IMR-90 (cell line): Measurements from ENCODE around the gene NDUFAF2. TPM values are rescaled to one million over a fixed set of nuclear protein-coding genes. Genes with fewer than 3 reads are reported as not detected.

Source experiments
- ATAC-seq: fragments of 200-7000 bp; cut with Tn5 transposase; 2 replicates; pipeline ENCODE4 v1.9.1; 2020; ENCODE audit warnings: low read depth, mild to moderate bottlenecking, moderate library complexity
- BruUV-seq: library from RNA; stranded (reverse); fragments of 400-500 nt; replicated peaks from 2 replicates; lab custom pipeline; 2021; lab: Mats Ljungman, UMichigan
- CTCF ChIA-PET: fragments of 300-600 bp; formaldehyde crosslinking; extraction: SDS; loops from one replicate; lab custom pipeline; 2021; ENCODE audit warnings: antibody characterized with exemption; lab: Yijun Ruan, JAX
- POLR2A ChIA-PET: fragments of 300-600 bp; sonication (Branson Sonifier 250); formaldehyde crosslinking; loops from one replicate; lab custom pipeline; 2022; ENCODE audit warnings: antibody characterized with exemption; ENCODE audit not compliant: unreplicated experiment; lab: Charles Lee
- DNase-seq: peaks from one replicate; pipeline ENCODE4 v3.0.0; 2013
- H2AFZ ChIP-seq: replicated peaks from 2 replicates; pipeline ENCODE3; 2013; ENCODE audit warnings: low read length, mild to moderate bottlenecking; ENCODE audit not compliant: poor library complexity
- H2AK5ac ChIP-seq: 2 replicates; pipeline ENCODE4 v1.6.1; 2013; ENCODE audit warnings: low read depth, low read length, inconsistent platforms
- H2AK9ac ChIP-seq: replicated peaks from 2 replicates; pipeline ENCODE3; 2013; ENCODE audit warnings: mild to moderate bottlenecking, low read depth, low read length, moderate library complexity; ENCODE audit not compliant: poor library complexity
- H2BK120ac ChIP-seq: 2 replicates; pipeline ENCODE4 v1.6.1; 2013; ENCODE audit warnings: low read depth, low read length, inconsistent platforms
- H2BK15ac ChIP-seq: 3 replicates; pipeline ENCODE4 v1.6.1; 2013; ENCODE audit warnings: low read depth, low read length, inconsistent platforms
- H2BK20ac ChIP-seq: 2 replicates; pipeline ENCODE4 v1.6.1; 2013; ENCODE audit warnings: low read depth, mild to moderate bottlenecking, inconsistent platforms, low read length, moderate library complexity
- H2BK5ac ChIP-seq: 2 replicates; pipeline ENCODE4 v1.6.1; 2013; ENCODE audit warnings: mild to moderate bottlenecking, low read depth, low read length, inconsistent platforms; ENCODE audit not compliant: poor library complexity, severe bottlenecking
- H3K14ac ChIP-seq: replicated peaks from 2 replicates; pipeline ENCODE4 v1.6.1; 2013; ENCODE audit warnings: low read depth, low read length, inconsistent platforms
- H3K18ac ChIP-seq: 2 replicates; pipeline ENCODE4 v1.6.1; 2013; ENCODE audit warnings: low read depth, low read length, control low read depth
- H3K23ac ChIP-seq: 2 replicates; pipeline ENCODE4 v1.6.1; 2013; ENCODE audit warnings: low read depth, low read length, inconsistent platforms
- H3K27ac ChIP-seq: 2 replicates; pipeline ENCODE4 v1.5.1; 2013; ENCODE audit warnings: mild to moderate bottlenecking, control low read depth, low read length; ENCODE audit not compliant: insufficient read depth
- H3K27me3 ChIP-seq: 2 replicates; pipeline ENCODE4 v1.6.1; 2013; ENCODE audit warnings: low read length; ENCODE audit not compliant: control insufficient read depth, insufficient read depth
- H3K36me3 ChIP-seq: 2 replicates; pipeline ENCODE4 v1.6.1; 2013; ENCODE audit warnings: low read length, mixed read lengths; ENCODE audit not compliant: control insufficient read depth, insufficient read depth
- H3K4ac ChIP-seq: 2 replicates; pipeline ENCODE4 v1.6.1; 2013; ENCODE audit warnings: low read depth, low read length, inconsistent platforms
- H3K4me1 ChIP-seq: 2 replicates; pipeline ENCODE4 v1.6.1; 2013; ENCODE audit warnings: low read length, mixed read lengths; ENCODE audit not compliant: control insufficient read depth, insufficient read depth
- H3K4me2 ChIP-seq: 2 replicates; pipeline ENCODE4 v1.6.1; 2013; ENCODE audit warnings: low read depth, mild to moderate bottlenecking, control low read depth, low read length, moderate library complexity
- H3K4me3 ChIP-seq: 2 replicates; pipeline ENCODE4 v1.5.1; 2013; ENCODE audit warnings: low read depth, mild to moderate bottlenecking, control low read depth, low read length, moderate library complexity; ENCODE audit not compliant: insufficient read depth
- H3K56ac ChIP-seq: 2 replicates; pipeline ENCODE4 v1.6.1; 2013; ENCODE audit warnings: low read length, inconsistent platforms; ENCODE audit not compliant: insufficient read depth; ENCODE audit errors: extremely low read depth
- H3K79me1 ChIP-seq, 2 experiments: 2 replicates each; pipeline ENCODE4 v1.6.1; 2013; ENCODE audit warnings: low read length in 2 of 2, inconsistent platforms in 1 of 2, low read depth in 1 of 2
- H3K9ac ChIP-seq: 2 replicates; pipeline ENCODE4 v1.6.1; 2013; ENCODE audit warnings: low read depth, low read length, control low read depth
- H3K9me1 ChIP-seq: 2 replicates; pipeline ENCODE4 v1.6.1; 2013; ENCODE audit warnings: low read length, inconsistent platforms; ENCODE audit not compliant: insufficient read depth
- H3K9me3 ChIP-seq: 2 replicates; pipeline ENCODE4 v1.6.1; 2013; ENCODE audit warnings: low read length; ENCODE audit not compliant: control insufficient read depth, insufficient read depth
- H4K20me1 ChIP-seq: 2 replicates; pipeline ENCODE4 v1.6.1; 2013; ENCODE audit warnings: low read length, inconsistent platforms; ENCODE audit not compliant: insufficient read depth
- H4K5ac ChIP-seq: 2 replicates; pipeline ENCODE4 v1.6.1; 2013; ENCODE audit warnings: mild to moderate bottlenecking, low read depth, low read length, control low read depth
- H4K8ac ChIP-seq, 2 experiments: 2 replicates each; pipeline ENCODE4 v1.6.1; 2013; ENCODE audit warnings: low read depth in 2 of 2, low read length in 2 of 2, control low read depth in 1 of 2, inconsistent platforms in 1 of 2
- H4K91ac ChIP-seq: 2 replicates; pipeline ENCODE4 v1.6.1; 2013; ENCODE audit warnings: low read depth, low read length, inconsistent platforms; ENCODE audit not compliant: insufficient read depth
- BHLHE40 ChIP-seq: fragments of 150-350 bp; IDR thresholded peaks from 2 replicates; pipeline ENCODE4 v1.6.1; 2016; ENCODE audit warnings: mild to moderate bottlenecking, low read depth, low read length
- CTCF ChIP-seq: conservative IDR thresholded peaks from 2 replicates; pipeline ENCODE4 v1.5.1; 2012; ENCODE audit warnings: mild to moderate bottlenecking, low read depth, low read length, improper control_type of control experiment
- ELK1 ChIP-seq: fragments of 150-350 bp; IDR thresholded peaks from 2 replicates; pipeline ENCODE4 v1.6.1; 2016; ENCODE audit warnings: low read depth, mild to moderate bottlenecking, low read length, moderate library complexity, borderline replicate concordance
- FOS ChIP-seq: fragments of 150-350 bp; IDR thresholded peaks from 2 replicates; pipeline ENCODE4 v1.6.1; 2016; ENCODE audit warnings: low read depth, low read length
- MXI1 ChIP-seq: IDR thresholded peaks from 2 replicates; pipeline ENCODE4 v1.6.1; 2012; ENCODE audit warnings: low read depth, mild to moderate bottlenecking, low read length, moderate library complexity, borderline replicate concordance
- POLR2A ChIP-seq: IDR thresholded peaks from 2 replicates; pipeline ENCODE4 v1.6.1; 2012; ENCODE audit warnings: mild to moderate bottlenecking, low read depth, low read length
- RAD21 ChIP-seq: IDR thresholded peaks from 2 replicates; pipeline ENCODE4 v1.6.1; 2012; ENCODE audit warnings: low read length, improper control_type of control experiment
- RFX5 ChIP-seq: IDR thresholded peaks from 2 replicates; pipeline ENCODE4 v1.8.0; 2012; ENCODE audit warnings: low read depth, mild to moderate bottlenecking, low read length, moderate library complexity
- SMC3 ChIP-seq: fragments of 150-350 bp; IDR thresholded peaks from 2 replicates; pipeline ENCODE4 v1.6.1; 2016; ENCODE audit warnings: low read depth, mild to moderate bottlenecking, antibody characterized with exemption, low read length, moderate library complexity
- USF2 ChIP-seq: fragments of 150-350 bp; IDR thresholded peaks from 2 replicates; pipeline ENCODE4 v1.6.1; 2017; ENCODE audit warnings: mild to moderate bottlenecking, antibody characterized with exemption, low read length, low read depth
- dilution Hi-C: fragments of 300-500 bp; cut with HindIII; formaldehyde crosslinking; loops from one replicate; pipeline ENCODE4 v1.14.3; 2018; ENCODE audit warnings: low sequenced_read_pairs; ENCODE audit not compliant: unreplicated experiment
- in situ Hi-C: fragments of 300-500 bp; cut with MboI; formaldehyde crosslinking; loops from 3 replicates; pipeline ENCODE4 v1.14.3; 2019; ENCODE audit warnings: low sequenced_read_pairs, inconsistent platforms, mixed read lengths
- intact Hi-C: fragments of 100-400 bp; cut with micrococcal nuclease; formaldehyde crosslinking; loops from 2 replicates; pipeline ENCODE4 v1.10.0; 2022
- polyA plus RNA-seq, 3 experiments: library from polyadenylated mRNA; depleted of rRNA; stranded (reverse); fragments of >200 nt; gene quantifications; 2 replicates each; pipeline ENCODE4 v1.2.3, GENCODE V29; 2012; ENCODE audit warnings: low replicate concordance in 1 of 3
- total RNA-seq: library from RNA; depleted of rRNA; stranded (reverse); fragments of >200 nt; gene quantifications from 2 replicates; pipeline ENCODE4 v1.2.3, GENCODE V29; 2012

NDUFAF2 gene
- total and polyA plus RNA-seq, 2 of the 4 experiments (the other 2 are of a cell fraction) = 11.8 to 24.7 TPM

GRCh38 chr5:61055434-61056006 is 110.5 kb downstream of the NDUFAF2 start:
- Histone ChIP-seq H2BK20ac (no peak overlapping the region), H3K18ac (no peak overlapping the region), H2AFZ (no peak overlapping the region), H2AK5ac (no peak overlapping the region), H3K79me1 (peaks cover 6% of the 10 kb centered on the region in 2 experiments; a peak in 3 of 4 replicates), H3K4me2 (no peak overlapping the region), H2BK5ac (no peak overlapping the region), H3K4me1 (peaks cover 4% of the 10 kb centered on the region; the same call in 1 of the 2 replicates), H3K23ac (no peak overlapping the region), H3K27ac (no peak overlapping the region), H4K8ac (no peak overlapping the region), H3K27me3 (no peaks in the 10 kb centered on the region), H2AK9ac (no peak overlapping the region), H3K56ac (no peak overlapping the region), H3K9ac (no peak overlapping the region), H4K5ac (no peak overlapping the region), H3K14ac (no peak overlapping the region), H3K9me3 (no peaks in the 10 kb centered on the region), H3K4ac (no peak overlapping the region), H3K4me3 (no peak overlapping the region), H4K20me1 (no peaks in the 10 kb centered on the region), H2BK15ac (no peak overlapping the region), H2BK120ac (no peak overlapping the region), H3K36me3 (no peaks in the 10 kb centered on the region), H4K91ac (no peak overlapping the region), H3K9me1 (peaks cover 3% of the 10 kb centered on the region; the same call in 1 of the 2 replicates)
- no peak for ATAC-seq
- intact Hi-C loops (loop anchor here (1.0 to 10.0 kb wide), 5 partner anchors 107 to 1089 kb away; partner anchors contain the start of gene SMIM15), in situ Hi-C loops (loop anchor here (10.0 to 25.0 kb wide), 3 partner anchors 269 to 1082 kb away; no protein-coding TSS in a partner anchor), dilution Hi-C loops (no loop called here)
- POLR2A ChIA-PET = no interaction called here
- DNase-seq = peak; percentile 72
- TF ChIP-seq SMC3 (peak; percentile 67), USF2 (no peak), MXI1 (no peak), CTCF (peak; percentile 76), ELK1 (no peak), RAD21 (peak; percentile 83), RFX5 (no peak), BHLHE40 (no peak), FOS (no peak), POLR2A (no peak)
- CTCF ChIA-PET = interaction anchor here (0.7 to 1.6 kb wide), 2 partner anchors 603 to 879 kb away, joined by 3 to 5 read pairs; no protein-coding TSS in a partner anchor
- no TSS peak for BruUV-seq
